ENCODE results near the gene ARX.

GRCh38 chrX:25043192-25043591, 27.4 kb upstream of the ARX start:
- TF ChIP-seq CTCF (IDR thresholded peaks at IDR 0.05) (no peak), POLR2A (IDR thresholded peaks at IDR 0.05) (no peak)
